MCF 10A (cell line): ENCODE data around the gene INCA1. TPM values are rescaled to one million over a fixed set of nuclear protein-coding genes. Genes with fewer than 3 reads are reported as not detected.

Experiments
- BruUV-seq: library from RNA; stranded (reverse); fragments of 400-500 nt; replicated peaks from 2 replicates; lab custom pipeline; 2021; lab: Mats Ljungman, UMichigan
- CTCF ChIA-PET: fragments of 300-600 bp; sonication (Branson Sonifier 250); formaldehyde crosslinking; extraction: SDS; loops from one replicate; lab custom pipeline; 2021; ENCODE audit warnings: antibody characterized with exemption, inconsistent platforms; lab: Yijun Ruan, JAX
- POLR2A ChIA-PET: fragments of 300-600, 350-650 bp; sonication (Branson Sonifier 250); formaldehyde crosslinking; extraction: SDS; loops from one replicate; lab custom pipeline; 2020; ENCODE audit warnings: antibody characterized with exemption, inconsistent platforms; lab: Yijun Ruan, JAX
- DNase-seq: peaks from one replicate; pipeline ENCODE4 v3.0.0-alpha.2; 2018; ENCODE audit not compliant: unreplicated experiment
- H3K27ac Mint-ChIP-seq: one replicate; pipeline ENCODE4 v1.8.0; 2022; ENCODE audit warnings: mild to moderate bottlenecking, low read depth, mixed read lengths; ENCODE audit not compliant: unreplicated experiment
- H3K27me3 Mint-ChIP-seq: one replicate; pipeline ENCODE4 v1.8.0; 2022; ENCODE audit warnings: mixed read lengths; ENCODE audit not compliant: insufficient read depth, unreplicated experiment
- H3K36me3 Mint-ChIP-seq: one replicate; pipeline ENCODE4 v1.8.0; 2022; ENCODE audit warnings: mild to moderate bottlenecking, moderate library complexity, mixed read lengths; ENCODE audit not compliant: insufficient read depth, unreplicated experiment
- H3K4me1 Mint-ChIP-seq: one replicate; pipeline ENCODE4 v1.8.0; 2022; ENCODE audit warnings: mixed read lengths; ENCODE audit not compliant: insufficient read depth, unreplicated experiment
- H3K4me3 Mint-ChIP-seq: one replicate; pipeline ENCODE4 v1.8.0; 2022; ENCODE audit warnings: mild to moderate bottlenecking, moderate library complexity, mixed read lengths; ENCODE audit not compliant: unreplicated experiment
- H3K9me3 Mint-ChIP-seq: one replicate; pipeline ENCODE4 v1.8.0; 2022; ENCODE audit warnings: mixed read lengths; ENCODE audit not compliant: unreplicated experiment
- intact Hi-C: fragments of 100-400 bp; cut with micrococcal nuclease; formaldehyde crosslinking; loops from 2 replicates; pipeline ENCODE4 v1.14.1; 2022
- total RNA-seq: library from RNA; stranded (reverse); gene quantifications from 2 replicates; pipeline ENCODE4 v1.2.3, GENCODE V29; 2022
- TF ChIP-seq, protein P1 (sequence below): fragments of 200-600 bp; IDR thresholded peaks from one replicate; pipeline ENCODE4 v1.8.0; 2022; ENCODE audit warnings: antibody characterized with exemption, mild to moderate bottlenecking; ENCODE audit not compliant: unreplicated experiment

Gene INCA1
- total RNA-seq, 1 experiment from 2014 or later = 0.44 TPM

DNA sequence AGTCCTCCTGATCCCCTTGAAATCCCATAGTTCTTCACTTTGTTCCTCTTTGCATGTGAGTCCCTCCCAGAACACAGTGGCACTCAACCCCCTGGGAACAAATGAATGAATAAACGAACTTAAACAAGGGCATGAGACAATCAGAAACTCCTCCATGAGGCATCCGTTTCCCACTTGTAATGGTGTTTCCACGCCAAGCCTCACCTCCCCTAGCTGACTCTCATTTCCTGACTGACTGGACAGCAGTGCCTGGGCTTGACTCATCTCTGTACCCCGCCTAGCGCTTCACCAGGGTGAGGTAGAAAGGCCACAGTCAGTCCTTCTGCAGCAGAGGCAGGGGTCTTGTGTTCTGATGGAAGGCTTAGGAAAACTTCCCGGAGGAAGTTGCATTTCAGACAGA lies 14.6 kb upstream of the INCA1 start:
- Mint-ChIP-seq H3K27me3 (no peaks in the 10 kb centered on the region), H3K4me3 (no peak overlapping the region), H3K36me3 (peaks cover 76% of the 10 kb centered on the region), H3K27ac (peak overlapping the region; percentile 69), H3K4me1 (peaks cover 8% of the 10 kb centered on the region), H3K9me3 (no peaks in the 10 kb centered on the region)
- TF ChIP-seq, protein P1, sequence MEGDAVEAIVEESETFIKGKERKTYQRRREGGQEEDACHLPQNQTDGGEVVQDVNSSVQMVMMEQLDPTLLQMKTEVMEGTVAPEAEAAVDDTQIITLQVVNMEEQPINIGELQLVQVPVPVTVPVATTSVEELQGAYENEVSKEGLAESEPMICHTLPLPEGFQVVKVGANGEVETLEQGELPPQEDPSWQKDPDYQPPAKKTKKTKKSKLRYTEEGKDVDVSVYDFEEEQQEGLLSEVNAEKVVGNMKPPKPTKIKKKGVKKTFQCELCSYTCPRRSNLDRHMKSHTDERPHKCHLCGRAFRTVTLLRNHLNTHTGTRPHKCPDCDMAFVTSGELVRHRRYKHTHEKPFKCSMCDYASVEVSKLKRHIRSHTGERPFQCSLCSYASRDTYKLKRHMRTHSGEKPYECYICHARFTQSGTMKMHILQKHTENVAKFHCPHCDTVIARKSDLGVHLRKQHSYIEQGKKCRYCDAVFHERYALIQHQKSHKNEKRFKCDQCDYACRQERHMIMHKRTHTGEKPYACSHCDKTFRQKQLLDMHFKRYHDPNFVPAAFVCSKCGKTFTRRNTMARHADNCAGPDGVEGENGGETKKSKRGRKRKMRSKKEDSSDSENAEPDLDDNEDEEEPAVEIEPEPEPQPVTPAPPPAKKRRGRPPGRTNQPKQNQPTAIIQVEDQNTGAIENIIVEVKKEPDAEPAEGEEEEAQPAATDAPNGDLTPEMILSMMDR = no peak
- no peak for DNase-seq
- no TSS peak for BruUV-seq
- POLR2A ChIA-PET = no interaction called here
- intact Hi-C loops = no loop called here
- CTCF ChIA-PET = no interaction called here

DNA sequence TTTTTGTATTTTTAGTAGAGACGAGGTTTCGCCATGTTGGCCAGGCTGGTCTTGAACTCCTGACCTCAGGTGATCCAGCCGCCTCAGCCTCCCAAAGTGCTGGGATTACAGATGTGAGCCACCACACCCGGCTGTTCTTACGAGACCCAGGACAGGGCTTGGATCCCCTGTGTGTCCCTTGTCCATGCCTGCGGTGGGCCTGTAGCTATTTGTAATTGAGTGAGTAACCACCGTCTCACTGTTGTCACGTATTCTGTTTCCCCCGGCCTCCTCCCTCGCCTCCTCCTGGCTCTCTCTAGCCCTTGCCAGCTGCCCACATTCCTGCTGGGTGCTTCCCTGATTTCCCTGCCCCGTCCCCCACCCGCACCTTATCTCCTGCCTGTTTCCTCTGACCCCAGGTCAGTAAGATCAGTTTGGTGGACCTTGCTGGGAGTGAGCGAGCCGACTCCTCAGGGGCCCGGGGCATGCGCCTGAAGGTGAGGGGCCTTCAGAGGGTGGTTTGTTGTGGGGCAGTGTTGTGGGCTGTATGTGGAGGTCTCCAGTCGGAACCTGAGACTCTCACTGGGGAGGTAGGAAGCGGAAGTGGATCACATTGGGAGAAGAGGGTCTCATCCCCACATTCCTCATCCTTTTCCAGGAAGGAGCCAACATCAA lies 6.0 kb upstream of the INCA1 start:
- Mint-ChIP-seq H3K27me3 (no peaks in the 10 kb centered on the region), H3K27ac (peak overlapping the region; percentile 14), H3K4me1 (peaks cover 23% of the 10 kb centered on the region), H3K4me3 (no peak overlapping the region), H3K36me3 (peaks cover 72% of the 10 kb centered on the region), H3K9me3 (no peaks in the 10 kb centered on the region)
- TF ChIP-seq, protein P1 = no peak
- ChIA-PET CTCF (no interaction called here), POLR2A (no interaction called here)
- no TSS peak for BruUV-seq
- no peak for DNase-seq
- intact Hi-C loops = no loop called here

DNA sequence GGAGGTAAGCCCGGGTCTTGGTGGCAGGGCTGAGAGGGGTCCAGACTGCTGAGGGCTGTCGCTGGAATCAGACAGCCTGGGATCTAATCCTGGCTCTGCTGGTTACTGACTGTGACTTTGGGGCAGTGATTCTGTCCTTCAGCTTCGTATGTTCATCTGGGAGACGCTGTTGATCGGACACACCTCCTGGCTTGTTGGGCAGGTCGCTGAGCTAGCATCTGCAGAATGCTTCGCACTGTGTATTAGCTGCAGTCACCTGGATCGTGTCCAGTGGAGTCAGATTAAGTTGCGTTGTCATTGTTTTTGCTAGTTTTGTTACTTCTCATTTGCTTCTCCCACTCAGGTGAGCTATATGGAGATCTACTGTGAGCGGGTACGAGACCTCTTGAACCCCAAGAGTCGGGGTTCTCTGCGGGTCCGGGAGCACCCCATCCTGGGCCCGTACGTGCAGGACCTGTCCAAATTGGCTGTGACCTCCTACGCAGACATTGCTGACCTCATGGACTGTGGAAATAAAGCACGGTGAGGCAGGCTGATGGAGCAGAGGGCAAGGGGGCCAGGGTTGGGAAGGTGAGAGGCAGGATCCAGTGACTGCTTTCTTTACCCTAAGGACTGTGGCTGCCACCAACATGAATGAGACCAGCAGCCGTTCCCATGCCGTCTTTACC lies 4.9 kb upstream of the INCA1 start:
- Mint-ChIP-seq H3K4me1 (peaks cover 23% of the 10 kb centered on the region), H3K27me3 (no peaks in the 10 kb centered on the region), H3K36me3 (peaks cover 63% of the 10 kb centered on the region), H3K9me3 (no peaks in the 10 kb centered on the region), H3K27ac (no peak overlapping the region), H3K4me3 (no peak overlapping the region)
- ChIA-PET CTCF (interaction anchor here (0.6 kb wide), 2 partner anchors 10 to 27 kb away, joined by 3 read pairs; no protein-coding TSS in a partner anchor), POLR2A (interaction anchor here (1.2 kb wide), 1 partner anchor 35 kb away, joined by 3 read pairs; the partner anchor contains the start of gene SPAG7)
- DNase-seq = no peak
- intact Hi-C loops = no loop called here
- TF ChIP-seq, protein P1 = no peak
- no TSS peak for BruUV-seq

DNA sequence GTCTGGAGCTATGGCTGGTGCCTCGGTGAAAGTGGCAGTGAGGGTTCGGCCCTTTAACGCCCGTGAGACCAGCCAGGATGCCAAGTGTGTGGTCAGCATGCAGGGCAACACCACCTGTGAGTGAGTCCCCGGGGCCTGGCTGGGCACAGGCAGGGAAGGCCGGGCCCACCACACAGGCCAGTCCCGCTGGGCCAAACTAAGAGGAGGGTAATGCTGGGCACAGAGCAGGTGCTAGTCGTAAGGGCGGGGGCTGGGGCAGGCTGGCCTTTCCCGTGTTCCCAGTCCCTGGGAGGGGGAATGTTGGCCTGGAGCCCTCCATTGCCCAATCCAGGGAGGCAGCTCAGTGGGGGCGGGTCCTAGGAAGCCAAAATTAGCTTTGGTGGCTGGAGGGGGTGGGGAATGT lies 2.9 kb upstream of the INCA1 start:
- Mint-ChIP-seq H3K4me1 (peaks cover 23% of the 10 kb centered on the region), H3K27me3 (no peaks in the 10 kb centered on the region), H3K27ac (peak overlapping the region; percentile 86), H3K9me3 (no peaks in the 10 kb centered on the region), H3K36me3 (peaks cover 43% of the 10 kb centered on the region), H3K4me3 (peak overlapping the region; percentile 97)
- BruUV-seq = no TSS peak
- peak; percentile 27 for DNase-seq
- POLR2A ChIA-PET = interaction anchor here (0.8 to 0.9 kb wide), 2 partner anchors 53 to 79 kb away, joined by 3 read pairs; no protein-coding TSS in a partner anchor
- intact Hi-C loops = no loop called here
- TF ChIP-seq, protein P1 = no peak
- CTCF ChIA-PET = interaction anchor here (0.6 to 1.2 kb wide), 3 partner anchors 54 to 310 kb away, joined by 3 read pairs; no protein-coding TSS in a partner anchor
